WTC11 (cell line): ENCODE data around the gene NAT16.

Source experiments
- CBFB ChIP-seq: sonication (generic); formaldehyde crosslinking; IDR thresholded peaks from 2 replicates; pipeline ENCODE4 v1.8.1; 2022; ENCODE audit warnings: mild to moderate bottlenecking, low read depth, missing genetic modification reagents
- NFE2L1 ChIP-seq: sonication (generic); formaldehyde crosslinking; IDR thresholded peaks from 2 replicates; pipeline ENCODE4 v1.8.1; 2023; ENCODE audit warnings: missing genetic modification reagents
- TF ChIP-seq, protein P1 (sequence below): sonication (generic); formaldehyde crosslinking; conservative IDR thresholded peaks from 2 replicates; pipeline ENCODE4 v1.8.1; 2023; ENCODE audit warnings: mild to moderate bottlenecking, low read depth, missing genetic modification reagents, moderate library complexity

DNA sequence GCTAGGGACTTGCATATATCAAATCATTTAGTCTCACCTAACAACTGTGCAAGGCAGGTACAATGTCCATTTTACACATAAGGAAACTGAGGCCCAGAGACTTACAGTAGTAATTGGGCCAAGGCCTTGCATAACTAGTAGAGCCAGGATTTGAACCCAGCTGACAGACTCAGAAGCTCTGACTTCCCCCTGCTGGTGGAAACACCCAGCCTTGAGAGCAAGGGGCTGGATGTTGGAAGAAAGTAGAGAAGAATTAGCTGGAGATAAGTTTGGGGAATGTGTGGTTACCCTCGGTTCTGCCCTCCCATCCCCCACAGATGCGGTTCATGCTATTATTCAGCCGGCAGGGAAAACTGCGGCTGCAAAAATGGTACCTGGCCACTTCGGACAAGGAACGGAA lies 23.8 kb downstream of the NAT16 start:
- TF ChIP-seq CBFB (CRISPR knock-in tag) (no peak), NFE2L1 (CRISPR knock-in tag) (no peak)
- TF ChIP-seq, protein P1, sequence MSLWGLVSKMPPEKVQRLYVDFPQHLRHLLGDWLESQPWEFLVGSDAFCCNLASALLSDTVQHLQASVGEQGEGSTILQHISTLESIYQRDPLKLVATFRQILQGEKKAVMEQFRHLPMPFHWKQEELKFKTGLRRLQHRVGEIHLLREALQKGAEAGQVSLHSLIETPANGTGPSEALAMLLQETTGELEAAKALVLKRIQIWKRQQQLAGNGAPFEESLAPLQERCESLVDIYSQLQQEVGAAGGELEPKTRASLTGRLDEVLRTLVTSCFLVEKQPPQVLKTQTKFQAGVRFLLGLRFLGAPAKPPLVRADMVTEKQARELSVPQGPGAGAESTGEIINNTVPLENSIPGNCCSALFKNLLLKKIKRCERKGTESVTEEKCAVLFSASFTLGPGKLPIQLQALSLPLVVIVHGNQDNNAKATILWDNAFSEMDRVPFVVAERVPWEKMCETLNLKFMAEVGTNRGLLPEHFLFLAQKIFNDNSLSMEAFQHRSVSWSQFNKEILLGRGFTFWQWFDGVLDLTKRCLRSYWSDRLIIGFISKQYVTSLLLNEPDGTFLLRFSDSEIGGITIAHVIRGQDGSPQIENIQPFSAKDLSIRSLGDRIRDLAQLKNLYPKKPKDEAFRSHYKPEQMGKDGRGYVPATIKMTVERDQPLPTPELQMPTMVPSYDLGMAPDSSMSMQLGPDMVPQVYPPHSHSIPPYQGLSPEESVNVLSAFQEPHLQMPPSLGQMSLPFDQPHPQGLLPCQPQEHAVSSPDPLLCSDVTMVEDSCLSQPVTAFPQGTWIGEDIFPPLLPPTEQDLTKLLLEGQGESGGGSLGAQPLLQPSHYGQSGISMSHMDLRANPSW (CRISPR knock-in tag), result no peak
